ENCODE data around the gene CENPX.

CENPX gene

DNA sequence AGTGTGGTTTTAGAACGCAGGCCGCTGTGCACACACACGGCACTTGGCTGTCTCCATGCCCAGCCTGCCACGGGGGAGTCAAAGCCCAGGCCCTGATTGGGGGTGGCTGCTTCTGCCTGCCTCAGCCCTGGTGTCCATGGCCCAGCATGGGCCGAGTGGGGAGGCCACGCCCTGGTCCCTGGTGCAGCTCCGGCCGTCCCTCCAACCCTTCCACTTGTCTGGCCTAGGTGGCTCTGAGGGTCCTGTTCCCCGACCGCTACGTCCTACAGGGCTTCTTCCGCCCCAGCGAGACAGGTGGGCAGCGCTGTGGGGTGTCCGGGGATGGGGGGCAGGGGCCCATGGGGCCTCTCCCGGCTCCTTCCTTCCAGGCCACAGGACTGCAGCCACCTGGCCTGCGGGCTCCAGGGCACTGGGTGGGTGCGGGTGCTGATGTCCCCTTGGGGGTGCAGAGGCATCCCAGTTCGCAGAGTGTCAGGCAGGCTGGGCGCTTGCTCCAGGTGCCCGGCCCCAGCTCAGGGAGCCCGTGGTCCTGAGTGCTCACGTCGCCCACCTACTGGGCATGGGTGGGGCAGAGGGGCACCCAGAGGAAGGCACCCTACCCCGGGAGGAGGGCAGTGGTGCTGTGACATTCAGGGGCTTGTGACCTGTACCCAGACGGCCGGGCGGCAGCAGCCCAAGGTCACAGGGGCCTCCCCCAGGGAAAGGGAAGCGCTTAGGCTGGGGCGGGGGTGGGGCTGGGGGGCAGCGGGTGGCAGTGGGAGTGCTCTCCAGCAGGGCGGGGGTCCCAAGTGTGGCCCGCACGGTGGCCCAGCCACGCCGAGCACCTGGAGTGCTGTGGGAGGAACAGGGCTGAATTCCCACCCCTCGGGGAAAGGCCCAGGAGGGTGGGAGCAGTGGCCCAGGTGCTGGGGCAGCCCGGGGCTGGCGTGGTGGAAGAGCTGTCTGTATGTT is 11.8 kb downstream of the CENPX start:
- Histone ChIP-seq H3K9ac (ENCODE audit: low read depth, low read length) (no peak overlapping the region), H3K4me1 (ENCODE audit: control insufficient read depth, insufficient read depth, low read length) (no peaks in the 10 kb centered on the region), H3K36me3 (ENCODE audit: control insufficient read depth, insufficient read depth, low read length) (peaks cover 4% of the 10 kb centered on the region), H3K4me3 (ENCODE audit: low read depth, low read length) (no peak overlapping the region), H3K27me3 (ENCODE audit: control insufficient read depth, insufficient read depth, low read length) (no peaks in the 10 kb centered on the region), H3K9me3 (ENCODE audit: control insufficient read depth, insufficient read depth, low read length) (no peaks in the 10 kb centered on the region)

DNA sequence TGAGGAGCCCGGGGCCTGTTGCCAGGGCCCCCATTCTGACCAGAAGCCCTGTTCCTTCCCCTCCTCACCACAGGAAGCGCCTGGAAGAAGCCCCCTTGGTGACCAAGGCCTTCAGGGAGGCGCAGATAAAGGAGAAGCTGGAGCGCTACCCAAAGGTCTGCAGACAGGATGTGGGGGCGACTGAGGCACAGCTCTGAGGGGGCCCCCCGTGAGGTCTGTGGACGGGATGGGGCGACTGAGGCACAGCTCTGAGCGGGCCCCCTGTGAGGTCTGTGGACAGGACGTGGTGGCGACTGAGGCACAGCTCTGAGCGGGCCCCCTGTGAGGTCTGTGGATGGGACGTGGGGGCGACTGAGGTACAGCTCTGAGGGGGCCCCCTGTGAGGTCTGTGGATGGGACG is 13.3 kb downstream of the CENPX start:
- H3K4me3 ChIP-seq (ENCODE audit: low read depth, low read length), result no peak overlapping the region
- H3K9ac ChIP-seq (ENCODE audit: low read depth, low read length), result no peak overlapping the region
- no peaks in the 10 kb centered on the region for H3K9me3 ChIP-seq (ENCODE audit: control insufficient read depth, insufficient read depth, low read length)
- no peaks in the 10 kb centered on the region for H3K27me3 ChIP-seq (ENCODE audit: control insufficient read depth, insufficient read depth, low read length)
- H3K36me3 ChIP-seq (ENCODE audit: control insufficient read depth, insufficient read depth, low read length), result peaks cover 4% of the 10 kb centered on the region
- no peaks in the 10 kb centered on the region for H3K4me1 ChIP-seq (ENCODE audit: control insufficient read depth, insufficient read depth, low read length)

DNA sequence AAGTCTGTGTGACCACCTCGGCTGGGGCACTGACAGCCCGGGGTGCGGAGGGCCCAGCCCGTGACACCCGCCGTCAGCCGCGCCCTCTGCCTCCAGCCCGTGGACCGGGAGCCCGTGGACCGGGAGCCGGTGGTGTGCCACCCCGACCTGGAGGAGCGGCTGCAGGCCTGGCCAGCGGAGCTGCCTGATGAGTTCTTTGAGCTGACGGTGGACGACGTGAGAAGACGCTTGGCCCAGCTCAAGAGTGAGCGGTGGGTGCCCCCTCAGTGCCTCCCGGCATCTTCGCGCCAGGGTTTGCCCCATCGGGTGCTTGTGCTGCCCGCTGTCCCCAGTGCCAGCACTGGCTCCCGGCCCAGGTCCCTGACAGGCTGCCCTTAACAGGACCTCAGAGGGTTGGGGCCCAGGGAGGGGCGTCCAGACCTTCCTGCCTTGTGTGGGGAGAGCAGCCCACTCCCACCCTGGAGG is 13.7 kb downstream of the CENPX start:
- Histone ChIP-seq H3K27me3 (ENCODE audit: control insufficient read depth, insufficient read depth, low read length) (no peaks in the 10 kb centered on the region), H3K4me1 (ENCODE audit: control insufficient read depth, insufficient read depth, low read length) (no peaks in the 10 kb centered on the region), H3K4me3 (ENCODE audit: low read depth, low read length) (no peak overlapping the region), H3K9me3 (ENCODE audit: control insufficient read depth, insufficient read depth, low read length) (no peaks in the 10 kb centered on the region), H3K36me3 (ENCODE audit: control insufficient read depth, insufficient read depth, low read length) (peaks cover 4% of the 10 kb centered on the region), H3K9ac (ENCODE audit: low read depth, low read length) (no peak overlapping the region)

- H3K9ac ChIP-seq (ENCODE audit: low read depth, low read length), result no peak overlapping the region
- H3K4me1 ChIP-seq (ENCODE audit: control insufficient read depth, insufficient read depth, low read length), result no peaks in the 10 kb centered on the region
- no peaks in the 10 kb centered on the region for H3K27me3 ChIP-seq (ENCODE audit: control insufficient read depth, insufficient read depth, low read length)
- H3K36me3 ChIP-seq (ENCODE audit: control insufficient read depth, insufficient read depth, low read length), result peaks cover 4% of the 10 kb centered on the region
- H3K4me3 ChIP-seq (ENCODE audit: low read depth, low read length), result no peak overlapping the region
- H3K9me3 ChIP-seq (ENCODE audit: control insufficient read depth, insufficient read depth, low read length), result no peaks in the 10 kb centered on the region
Measured at GRCh38 chr17:82008258-82008940, 14.3 kb downstream of the CENPX start.

- no peaks in the 10 kb centered on the region for H3K4me1 ChIP-seq (ENCODE audit: control insufficient read depth, insufficient read depth, low read length)
- H3K9ac ChIP-seq (ENCODE audit: low read depth, low read length), result no peak overlapping the region
- H3K27me3 ChIP-seq (ENCODE audit: control insufficient read depth, insufficient read depth, low read length), result no peaks in the 10 kb centered on the region
- H3K36me3 ChIP-seq (ENCODE audit: control insufficient read depth, insufficient read depth, low read length), result peaks cover 3% of the 10 kb centered on the region
- H3K9me3 ChIP-seq (ENCODE audit: control insufficient read depth, insufficient read depth, low read length), result no peaks in the 10 kb centered on the region
- H3K4me3 ChIP-seq (ENCODE audit: low read depth, low read length), result no peak overlapping the region
Measured at GRCh38 chr17:82007495-82008257, 15.0 kb downstream of the CENPX start.

GRCh38 chr17:82007228-82007494 is 15.5 kb downstream of the CENPX start:
- Histone ChIP-seq H3K9ac (ENCODE audit: low read depth, low read length) (no peak overlapping the region), H3K4me3 (ENCODE audit: low read depth, low read length) (no peak overlapping the region), H3K9me3 (ENCODE audit: control insufficient read depth, insufficient read depth, low read length) (no peaks in the 10 kb centered on the region), H3K4me1 (ENCODE audit: control insufficient read depth, insufficient read depth, low read length) (no peaks in the 10 kb centered on the region), H3K36me3 (ENCODE audit: control insufficient read depth, insufficient read depth, low read length) (no peaks in the 10 kb centered on the region), H3K27me3 (ENCODE audit: control insufficient read depth, insufficient read depth, low read length) (no peaks in the 10 kb centered on the region)

DNA sequence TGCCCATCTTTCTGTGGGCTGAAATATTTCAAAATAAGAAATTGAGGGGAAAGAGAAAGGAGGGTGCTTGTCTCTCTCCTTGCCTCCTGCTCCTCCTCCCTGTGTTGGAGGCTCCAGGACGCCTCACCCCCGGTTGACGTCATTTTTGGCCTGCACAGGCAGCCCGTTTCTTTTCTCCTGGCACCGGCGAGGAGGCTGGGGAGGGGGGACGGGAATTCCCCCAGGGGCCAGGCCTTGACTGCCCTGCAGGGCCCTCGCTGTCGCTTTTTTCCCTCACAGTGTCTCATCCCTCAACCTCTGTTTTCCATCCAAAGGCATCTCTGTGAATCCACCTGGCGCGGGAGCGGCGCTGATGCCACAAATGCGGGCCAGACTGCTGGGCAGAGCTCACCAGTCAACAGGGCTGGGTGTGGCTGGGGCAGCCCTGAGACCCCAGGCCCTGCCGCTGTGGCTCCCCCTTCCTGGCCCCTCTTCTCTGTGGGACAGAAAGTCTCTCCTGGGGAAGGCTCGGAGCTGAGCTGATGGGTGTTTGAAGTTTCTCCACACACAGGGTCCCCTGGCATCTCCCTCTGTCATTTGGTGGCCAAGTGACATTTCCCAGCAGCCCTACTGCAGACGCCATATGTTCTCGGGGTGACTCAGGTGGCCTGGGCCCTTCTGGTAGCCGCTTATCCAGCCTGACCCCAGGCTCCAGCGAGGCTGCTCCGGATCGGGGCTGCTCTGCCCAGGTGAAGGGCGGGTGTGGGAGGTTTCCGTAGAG is 16.0 kb downstream of the CENPX start:
- Histone ChIP-seq H3K9me3 (ENCODE audit: control insufficient read depth, insufficient read depth, low read length) (no peaks in the 10 kb centered on the region), H3K4me3 (ENCODE audit: low read depth, low read length) (no peak overlapping the region), H3K9ac (ENCODE audit: low read depth, low read length) (no peak overlapping the region), H3K4me1 (ENCODE audit: control insufficient read depth, insufficient read depth, low read length) (no peaks in the 10 kb centered on the region), H3K36me3 (ENCODE audit: control insufficient read depth, insufficient read depth, low read length) (no peaks in the 10 kb centered on the region), H3K27me3 (ENCODE audit: control insufficient read depth, insufficient read depth, low read length) (no peaks in the 10 kb centered on the region)

GRCh38 chr17:82005701-82006348 is 16.9 kb downstream of the CENPX start:
- no peaks in the 10 kb centered on the region for H3K9me3 ChIP-seq (ENCODE audit: control insufficient read depth, insufficient read depth, low read length)
- no peaks in the 10 kb centered on the region for H3K27me3 ChIP-seq (ENCODE audit: control insufficient read depth, insufficient read depth, low read length)
- no peak overlapping the region for H3K9ac ChIP-seq (ENCODE audit: low read depth, low read length)
- no peaks in the 10 kb centered on the region for H3K4me1 ChIP-seq (ENCODE audit: control insufficient read depth, insufficient read depth, low read length)
- H3K36me3 ChIP-seq (ENCODE audit: control insufficient read depth, insufficient read depth, low read length), result no peaks in the 10 kb centered on the region
- H3K4me3 ChIP-seq (ENCODE audit: low read depth, low read length), result no peak overlapping the region

DNA sequence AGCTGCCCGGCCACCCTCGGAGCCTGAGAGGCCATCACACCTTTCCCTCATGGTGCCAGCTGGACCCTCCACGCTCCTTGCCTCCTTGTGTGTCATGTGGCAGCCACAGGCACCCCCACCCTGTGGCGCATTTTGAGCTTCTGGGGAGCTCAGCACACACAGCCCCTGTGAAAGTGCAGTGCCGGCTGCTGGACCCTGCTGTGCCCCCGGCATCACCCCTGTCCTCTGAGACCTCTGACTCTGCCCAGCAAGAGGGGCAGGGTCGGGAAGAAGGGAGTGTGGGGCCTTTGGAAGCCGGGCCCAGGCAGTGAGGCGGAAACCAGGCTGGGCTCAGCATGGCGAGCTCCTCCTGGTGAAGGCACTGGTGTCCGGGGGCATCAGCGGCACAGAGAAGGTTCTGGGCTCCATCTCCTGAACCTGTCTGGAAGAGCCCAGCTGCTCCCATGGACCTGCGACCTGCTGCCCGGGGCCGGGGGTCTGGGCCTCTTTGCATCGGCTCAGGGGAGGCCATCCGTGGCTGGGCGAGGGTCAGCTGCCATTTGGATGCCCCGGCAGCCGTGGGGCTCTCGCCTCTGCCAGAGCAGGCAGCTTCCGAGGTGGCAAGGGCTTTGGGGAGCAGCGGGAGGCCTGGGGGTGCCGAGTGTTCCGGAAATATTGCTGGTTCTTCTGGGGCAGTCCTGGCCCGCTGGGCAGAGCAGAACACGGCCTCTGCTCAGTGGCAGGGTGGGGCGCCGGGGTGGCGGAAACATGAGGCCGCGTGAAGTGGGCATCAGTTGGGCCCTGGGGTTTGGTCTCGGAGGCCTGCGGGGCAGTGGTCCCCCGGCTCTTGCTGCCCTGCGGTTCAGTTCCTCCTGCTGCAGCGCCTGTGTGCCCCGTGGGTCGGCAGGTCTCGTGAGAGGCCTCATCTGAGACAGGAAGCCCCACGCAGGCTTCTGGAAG is 17.9 kb downstream of the CENPX start:
- Histone ChIP-seq H3K4me1 (ENCODE audit: control insufficient read depth, insufficient read depth, low read length) (no peaks in the 10 kb centered on the region), H3K9ac (ENCODE audit: low read depth, low read length) (no peak overlapping the region), H3K36me3 (ENCODE audit: control insufficient read depth, insufficient read depth, low read length) (peaks cover 2% of the 10 kb centered on the region)

More for the DNA sequence above, 17.9 kb downstream of the CENPX start:
- Histone ChIP-seq H3K9me3 (ENCODE audit: control insufficient read depth, insufficient read depth, low read length) (no peaks in the 10 kb centered on the region), H3K27me3 (ENCODE audit: control insufficient read depth, insufficient read depth, low read length) (no peaks in the 10 kb centered on the region), H3K4me3 (ENCODE audit: low read depth, low read length) (no peak overlapping the region)
